T-cell (primary cell): ENCODE results near the gene MMRN2. TPM values are rescaled to one million over a fixed set of nuclear protein-coding genes. Genes with fewer than 3 reads are reported as not detected.
"Not testable (repeated sequence)": the region's sequence is repeated elsewhere in the genome, so short reads cannot be mapped to it uniquely, and the experiment has no call there.

ENCODE experiments used
- ATAC-seq, 4 experiments: fragments of 200-7000 bp in 3 of 4; fragments of 150-1000 bp in 1 of 4; cut with Tn5 transposase; replicated peaks in 1 of 4; 1 replicate in 3 of 4; 2 replicates in 1 of 4; pipeline ENCODE4 v1.10.0; 2021; ENCODE audit warnings: moderate library complexity in 3 of 4, mild to moderate bottlenecking in 2 of 4, moderate number of reproducible peaks in 1 of 4
- CTCF ChIA-PET, 2 donors: fragments of 300-600 bp; sonication (Branson Sonifier 250); formaldehyde crosslinking; loops; one replicate each; lab custom pipeline; 2022; ENCODE audit warnings: antibody characterized with exemption in 2 of 2; lab: Charles Lee
- POLR2A ChIA-PET, 2 donors: fragments of 300-600 bp; sonication (Branson Sonifier 250); formaldehyde crosslinking; loops; one replicate each; lab custom pipeline; 2022; ENCODE audit warnings: antibody characterized with exemption in 2 of 2; lab: Charles Lee
- DNase-seq, 35 experiments: peaks; one replicate each; pipeline versions ENCODE4 v3.0.0 to v3.0.0-alpha.2; 2013 to 2023
- H3K27ac ChIP-seq: one replicate; pipeline ENCODE4 v1.5.1; 2013; ENCODE audit warnings: low read length
- H3K27me3 ChIP-seq, 2 experiments: replicated peaks in 1 of 2; 1 replicate in 1 of 2; 2 replicates in 1 of 2; pipeline versions ENCODE4 v1.6.1 to v1.7.0; 2013; ENCODE audit warnings: low read length in 1 of 2, mixed read lengths in 1 of 2; ENCODE audit not compliant: control insufficient read depth in 2 of 2, insufficient read depth in 2 of 2; ENCODE audit errors: extremely low read depth in 1 of 2
- H3K36me3 ChIP-seq, 2 donors: 1 replicate in 1 of 2; 2 replicates in 1 of 2; pipeline versions ENCODE4 v1.6.1 to v1.7.0; 2013; ENCODE audit warnings: low read length in 1 of 2; ENCODE audit not compliant: control insufficient read depth in 2 of 2, insufficient read depth in 1 of 2; ENCODE audit errors: extremely low read depth in 1 of 2
- H3K4me1 ChIP-seq, 2 experiments: 1 replicate in 1 of 2; 2 replicates in 1 of 2; pipeline versions ENCODE4 v1.6.1 to v1.7.0; 2013; ENCODE audit warnings: low read length in 2 of 2, mixed read lengths in 1 of 2; ENCODE audit not compliant: insufficient read depth in 2 of 2, control insufficient read depth in 1 of 2; ENCODE audit errors: extremely low read depth in 1 of 2
- H3K4me3 ChIP-seq, 2 donors: 1 replicate in 1 of 2; 2 replicates in 1 of 2; pipeline versions ENCODE4 v1.5.1 to v1.7.0; 2013; ENCODE audit warnings: mild to moderate bottlenecking in 2 of 2, low read length in 1 of 2, moderate library complexity in 1 of 2; ENCODE audit not compliant: control insufficient read depth in 1 of 2; ENCODE audit errors: extremely low read depth in 1 of 2
- H3K9me3 ChIP-seq: 2 replicates; pipeline ENCODE4 v1.7.0; 2013
- H3K27ac Mint-ChIP-seq, 2 donors: one replicate each; pipeline ENCODE4 v1.8.0; 2020 to 2021; ENCODE audit warnings: mild to moderate bottlenecking in 2 of 2, mixed read lengths in 2 of 2
- H3K27me3 Mint-ChIP-seq, 2 donors: one replicate each; pipeline ENCODE4 v1.8.0; 2021 to 2022; ENCODE audit warnings: mixed read lengths in 2 of 2
- H3K36me3 Mint-ChIP-seq: one replicate; pipeline ENCODE4 v1.8.0; 2021; ENCODE audit warnings: mixed read lengths
- H3K4me1 Mint-ChIP-seq, 3 donors: one replicate each; pipeline ENCODE4 v1.8.0; 2020 to 2022; ENCODE audit warnings: mixed read lengths in 3 of 3, mild to moderate bottlenecking in 1 of 3
- H3K4me3 Mint-ChIP-seq, 3 donors: one replicate each; pipeline ENCODE4 v1.8.0; 2020 to 2022; ENCODE audit warnings: mild to moderate bottlenecking in 3 of 3, mixed read lengths in 3 of 3, moderate library complexity in 3 of 3
- H3K9me3 Mint-ChIP-seq, 3 donors: one replicate each; pipeline ENCODE4 v1.8.0; 2020 to 2022; ENCODE audit warnings: mixed read lengths in 3 of 3
- WGBS: methylation state at CpG from one replicate; pipeline ENCODE4 v1.1.5; 2013; ENCODE audit warnings: missing lambda C conversion rate; ENCODE audit not compliant: insufficient coverage; 5-methylcytosine and 5-hydroxymethylcytosine counted together
- total RNA-seq, 35 experiments: library from RNA in 6 of 35; stranded (reverse) in 6 of 35; fragments of 120-200 nt in 1 of 35; gene quantifications; one replicate each; pipeline versions ENCODE4 v1.2.1 to v1.2.4 and lab custom pipeline; 2013 to 2026

Gene MMRN2
- total RNA-seq, 5 donors from 2014 or later (not counting 1 experiment from before 2014, with no cell fraction given), result 0.09 to 0.96 (median 0.33) TPM; not detected in 1

DNA sequence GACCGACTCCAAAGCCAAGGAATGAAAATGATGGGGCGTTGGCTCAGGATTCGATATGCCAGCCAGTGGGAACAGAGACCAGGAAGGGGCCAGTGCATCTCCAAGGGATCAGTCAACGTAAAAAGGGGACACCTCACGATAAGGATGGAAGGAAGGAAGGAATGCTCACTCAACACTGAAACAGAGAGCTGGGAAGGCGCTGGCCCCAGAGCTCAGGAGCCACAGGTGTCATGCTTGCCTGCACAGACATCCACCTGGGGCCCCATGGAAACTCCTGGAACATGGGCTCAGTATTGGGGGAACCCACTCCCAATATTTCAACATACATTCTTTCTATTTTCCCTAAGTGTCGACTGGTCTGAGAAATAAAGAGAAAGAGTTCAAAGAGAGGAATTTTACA, 5.3 kb downstream of the MMRN2 start:
- no peaks in the 10 kb centered on the region for H3K36me3 ChIP-seq
- H3K9me3 ChIP-seq, result no peaks in the 10 kb centered on the region
- H3K27me3 ChIP-seq, result no peaks in the 10 kb centered on the region
- Mint-ChIP-seq H3K27me3 (no peaks in the 10 kb centered on the region), H3K27ac (peak overlapping the region; percentile 12 to 25), H3K36me3 (peaks cover 12% of the 10 kb centered on the region), H3K9me3 (peaks cover 7 to 13% (median 10%) of the 10 kb centered on the region in 3 donors), H3K4me1 (peaks cover 11 to 33% (median 21%) of the 10 kb centered on the region in 3 donors), H3K4me3 (no peak overlapping the region)
- CTCF ChIA-PET, result no interaction called here
- ATAC-seq, result no peak
- WGBS, result 100% methylated on average over 3 of the region's 7 CpGs
- no peak for DNase-seq
- H3K4me1 ChIP-seq, result peaks cover 14 to 33% of the 10 kb centered on the region in 2 experiments
- no peak overlapping the region for H3K4me3 ChIP-seq
- no peak overlapping the region for H3K27ac ChIP-seq
- POLR2A ChIA-PET, result no interaction called here

- Mint-ChIP-seq H3K27me3 (no peaks in the 10 kb centered on the region), H3K9me3 (peaks cover 7 to 13% (median 10%) of the 10 kb centered on the region in 3 donors), H3K36me3 (peaks cover 12% of the 10 kb centered on the region), H3K27ac (peak overlapping the region; percentile 97 to 100), H3K4me1 (peaks cover 11 to 38% (median 21%) of the 10 kb centered on the region in 3 donors), H3K4me3 (peak overlapping the region in 1 of 3 donors; percentile 73)
- Histone ChIP-seq H3K27me3 (peaks cover 0 to 5% of the 10 kb centered on the region in 2 experiments), H3K9me3 (no peaks in the 10 kb centered on the region), H3K4me1 (peaks cover 14 to 30% of the 10 kb centered on the region in 2 experiments), H3K36me3 (no peaks in the 10 kb centered on the region), H3K27ac (peak overlapping the region; percentile 80), H3K4me3 (no peak overlapping the region)
- DNase-seq (no peak), ATAC-seq (no peak)
- ChIA-PET POLR2A (no interaction called here), CTCF (interaction anchor here in 1 of 2 donors (0.6 to 1.0 kb wide), 2 partner anchors 10 to 37 kb away, joined by 3 to 4 read pairs; no protein-coding TSS in a partner anchor)
These were observed 6.1 kb downstream of the MMRN2 start for GRCh38 chr10:86951184-86951761.

DNA sequence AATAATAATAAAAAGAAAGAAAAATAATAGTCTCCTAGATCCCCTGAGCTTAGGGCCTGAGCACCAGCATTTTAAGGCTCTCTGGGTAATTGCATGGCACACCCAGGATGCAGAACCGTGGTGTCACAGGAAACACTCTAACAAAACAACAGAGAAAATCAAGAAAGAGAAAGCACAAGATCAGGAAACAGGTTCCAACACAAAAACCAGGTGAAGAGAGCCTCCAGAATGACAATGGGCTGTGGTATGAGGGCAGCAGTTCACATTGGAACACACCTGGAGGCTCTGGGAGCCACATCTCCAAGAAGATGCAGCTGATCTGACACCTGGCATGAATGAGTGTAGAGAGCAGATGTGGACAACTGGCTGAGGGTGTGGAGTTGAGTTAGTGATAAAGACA, 7.1 kb downstream of the MMRN2 start:
- CTCF ChIA-PET, result interaction anchor here in 1 of 2 donors (0.7 kb wide), 1 partner anchor 10 kb away, joined by 5 read pairs; no protein-coding TSS in a partner anchor
- Histone ChIP-seq H3K27me3 (peaks cover 0 to 14% of the 10 kb centered on the region in 2 experiments), H3K4me3 (no peak overlapping the region), H3K4me1 (peaks cover 9 to 29% of the 10 kb centered on the region in 2 experiments), H3K9me3 (no peaks in the 10 kb centered on the region), H3K27ac (peak overlapping the region; percentile 80), H3K36me3 (no peaks in the 10 kb centered on the region)
- POLR2A ChIA-PET, result no interaction called here
- Mint-ChIP-seq H3K36me3 (peaks cover 12% of the 10 kb centered on the region), H3K4me1 (peaks cover 11 to 38% (median 21%) of the 10 kb centered on the region in 3 donors), H3K27ac (peak overlapping the region; percentile 97 to 100), H3K4me3 (peak overlapping the region in 2 of 3 donors; percentile 59 to 73), H3K27me3 (no peaks in the 10 kb centered on the region), H3K9me3 (peaks cover 7 to 13% (median 10%) of the 10 kb centered on the region in 3 donors)
- DNase-seq, result peak in 3 of 35 experiments; percentile 6 to 22 (median 18)
- no CpG with 5 or more reads among the region's 1 CpG for WGBS
- ATAC-seq, result peak; percentile 66 to 88 (median 76)

GRCh38 chr10:86947806-86948205, 9.6 kb downstream of the MMRN2 start:
- H3K27ac ChIP-seq, H3K9me3 ChIP-seq, CTCF ChIA-PET, H3K9me3 Mint-ChIP-seq, H3K36me3 ChIP-seq, ATAC-seq, H3K27ac Mint-ChIP-seq, H3K27me3 Mint-ChIP-seq, H3K4me3 ChIP-seq, DNase-seq: not testable (repeated sequence)
- peaks cover 0 to 18% of the 10 kb centered on the region in 2 experiments for H3K27me3 ChIP-seq
- H3K4me3 Mint-ChIP-seq, result peak overlapping the region in 1 of 3 donors; percentile 22
- H3K4me1 Mint-ChIP-seq, result peaks cover 14 to 44% (median 21%) of the 10 kb centered on the region in 3 donors
- WGBS, result no CpG with 5 or more reads among the region's 4 CpGs
- peaks cover 9 to 24% of the 10 kb centered on the region in 2 experiments for H3K4me1 ChIP-seq
- POLR2A ChIA-PET, result interaction anchor here in 1 of 2 donors (0.5 kb wide), 1 partner anchor 27 kb away, joined by 5 read pairs; no protein-coding TSS in a partner anchor
- peaks cover 12% of the 10 kb centered on the region for H3K36me3 Mint-ChIP-seq

GRCh38 chr10:86946213-86947155, 10.9 kb downstream of the MMRN2 start:
- ATAC-seq, result no peak
- no peak overlapping the region for H3K27ac Mint-ChIP-seq
- no peaks in the 10 kb centered on the region for H3K27me3 Mint-ChIP-seq
- DNase-seq, result peak in 2 of 35 experiments; percentile 3 to 17
- Histone ChIP-seq H3K4me1 (peaks cover 9 to 24% of the 10 kb centered on the region in 2 experiments), H3K36me3 (no peaks in the 10 kb centered on the region), H3K4me3 (no peak overlapping the region), H3K27me3 (peaks cover 0 to 18% of the 10 kb centered on the region in 2 experiments), H3K27ac (no peak overlapping the region), H3K9me3 (no peaks in the 10 kb centered on the region)
- ChIA-PET POLR2A (no interaction called here), CTCF (interaction anchor here (0.6 to 0.9 kb wide), 2 partner anchors 14 to 224 kb away, joined by 4 to 6 read pairs; no protein-coding TSS in a partner anchor)
- peaks cover 14 to 39% (median 21%) of the 10 kb centered on the region in 3 donors for H3K4me1 Mint-ChIP-seq
- H3K9me3 Mint-ChIP-seq, result peaks cover 0 to 3% (median 0%) of the 10 kb centered on the region in 3 donors
- H3K36me3 Mint-ChIP-seq, result peaks cover 4% of the 10 kb centered on the region
- WGBS, result 85% methylated on average over 13 of the region's 13 CpGs
- H3K4me3 Mint-ChIP-seq, result no peak overlapping the region
